Mesangial cell (primary cell): ENCODE results near the gene MXRA7. TPM values are rescaled to one million over a fixed set of nuclear protein-coding genes. Genes with fewer than 3 reads are reported as not detected.

Experiments used
- total RNA-seq: library from RNA; depleted of rRNA; stranded (reverse); fragments of >200 nt; gene quantifications from 2 replicates; pipeline ENCODE4 v1.2.3, GENCODE V29; 2015

The MXRA7 gene, protein sequence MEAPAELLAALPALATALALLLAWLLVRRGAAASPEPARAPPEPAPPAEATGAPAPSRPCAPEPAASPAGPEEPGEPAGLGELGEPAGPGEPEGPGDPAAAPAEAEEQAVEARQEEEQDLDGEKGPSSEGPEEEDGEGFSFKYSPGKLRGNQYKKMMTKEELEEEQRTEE
- 145 and 167 TPM in 2 replicates for total RNA-seq

DNA sequence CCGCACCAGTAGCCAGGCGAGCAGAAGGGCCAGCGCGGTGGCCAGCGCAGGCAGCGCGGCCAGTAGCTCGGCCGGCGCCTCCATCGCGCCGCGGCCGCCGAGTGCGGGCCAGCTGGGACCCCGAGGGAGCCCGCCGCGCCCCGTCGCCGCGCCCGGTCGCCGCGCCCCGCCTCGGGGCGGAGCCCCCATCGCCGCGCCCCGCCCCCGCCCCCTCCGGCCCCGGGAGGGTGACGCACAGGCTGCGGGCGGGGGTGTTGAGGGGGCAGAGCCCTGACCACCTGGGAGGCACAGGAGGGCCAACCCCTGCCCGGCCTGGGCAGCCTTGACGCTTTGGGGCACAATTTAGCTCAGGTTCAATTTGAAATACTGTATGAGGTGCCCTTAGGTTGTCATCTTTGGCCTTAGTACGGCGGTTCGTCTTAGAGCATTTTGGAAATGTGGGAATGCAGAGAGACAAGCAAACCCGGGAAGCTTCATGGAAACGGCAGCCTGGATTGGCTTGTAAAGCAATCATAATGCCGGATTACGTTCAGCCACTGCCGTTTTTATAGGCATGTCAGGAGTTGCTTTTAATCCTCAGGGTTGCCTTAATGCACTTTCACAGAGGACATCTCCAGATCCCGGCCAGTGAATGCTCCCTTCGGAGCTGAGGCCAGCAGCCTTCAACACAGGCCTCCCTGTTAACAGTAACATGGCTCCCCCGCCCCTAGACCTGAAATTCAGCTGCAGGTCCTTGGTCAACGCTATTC, at the start of gene MXRA7:
Gene MXRA7 (minus strand): TSS at position 103 of the 749 bp plus-strand sequence. CDS start 19 bp downstream, at position 84.

DNA sequence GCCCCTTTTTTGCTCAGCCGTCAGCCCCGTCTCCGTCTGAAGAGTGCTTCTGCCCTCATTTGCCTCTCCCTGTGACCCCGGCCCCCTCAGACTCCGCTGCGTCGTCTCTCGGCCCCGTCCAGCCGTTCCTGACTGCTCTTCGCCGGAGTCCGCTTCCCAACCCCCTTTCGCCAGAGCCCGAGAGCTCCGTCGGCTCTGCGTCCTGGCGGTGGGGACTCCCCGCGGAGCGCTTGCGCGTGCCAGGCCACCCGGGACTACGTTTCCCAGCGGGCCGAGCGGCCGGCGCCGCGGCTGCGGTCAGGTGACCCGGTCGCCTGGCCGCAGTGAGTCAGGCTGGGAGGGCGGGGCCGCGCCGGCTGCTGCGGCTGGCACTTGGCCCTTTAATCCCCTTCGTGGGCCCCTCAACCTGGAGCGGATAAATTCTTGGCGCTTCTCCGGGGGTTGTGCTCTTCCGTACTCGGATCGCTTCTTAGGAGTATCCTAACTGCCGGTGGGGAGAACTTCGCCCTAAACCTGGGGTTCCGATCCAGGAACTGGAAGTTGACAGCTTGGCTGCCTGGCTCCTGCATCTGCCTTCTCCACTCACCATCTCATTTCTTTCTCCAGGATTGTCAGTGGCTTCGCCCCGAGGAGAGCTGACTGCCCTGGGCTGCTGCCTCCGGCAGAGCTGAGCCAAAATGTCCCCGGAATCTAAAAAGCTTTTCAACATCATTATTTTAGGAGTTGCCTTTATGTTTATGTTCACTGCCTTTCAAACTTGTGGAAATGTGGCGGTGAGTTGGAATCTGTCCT, 27.1 kb upstream of the MXRA7 start, which contains the start of gene MFSD11:
Gene MFSD11 (plus strand): TSS at position 444 of the 792 bp plus-strand sequence. CDS start 234 bp downstream, at position 678.

DNA sequence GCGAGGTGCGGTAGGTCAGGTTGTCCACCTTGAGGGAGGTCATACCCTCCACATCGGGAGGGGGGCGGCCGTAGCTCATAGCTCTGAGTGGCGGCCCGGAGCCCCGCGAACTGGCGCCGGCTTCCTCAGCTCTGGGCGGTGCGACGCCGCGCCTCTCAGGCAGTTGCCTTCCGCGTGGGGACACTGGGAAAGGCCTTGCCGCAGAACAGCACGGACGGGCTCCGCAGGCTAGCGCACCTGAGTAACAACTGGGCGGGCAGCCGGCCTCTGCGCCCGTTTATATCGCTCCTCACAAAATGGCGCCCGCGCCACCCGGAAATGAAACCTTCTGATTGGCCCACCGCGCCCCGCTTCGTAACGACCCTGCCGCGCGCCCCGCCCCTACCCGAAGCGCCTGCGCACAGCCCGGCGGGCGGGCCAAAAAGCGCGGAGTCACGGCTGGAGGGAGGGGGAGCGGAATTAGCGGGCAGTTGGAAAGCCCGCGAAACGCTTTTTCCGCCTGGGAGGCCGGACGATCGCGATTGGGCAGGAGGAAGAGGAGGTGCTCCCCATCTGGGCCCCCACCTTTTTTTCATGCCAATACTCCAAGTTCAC, 26.4 kb upstream of the MXRA7 start, which contains the start of gene SRSF2:
Gene SRSF2 (minus strand): TSS at position 250 of the 594 bp plus-strand sequence. CDS start 171 bp downstream, at position 79.

DNA sequence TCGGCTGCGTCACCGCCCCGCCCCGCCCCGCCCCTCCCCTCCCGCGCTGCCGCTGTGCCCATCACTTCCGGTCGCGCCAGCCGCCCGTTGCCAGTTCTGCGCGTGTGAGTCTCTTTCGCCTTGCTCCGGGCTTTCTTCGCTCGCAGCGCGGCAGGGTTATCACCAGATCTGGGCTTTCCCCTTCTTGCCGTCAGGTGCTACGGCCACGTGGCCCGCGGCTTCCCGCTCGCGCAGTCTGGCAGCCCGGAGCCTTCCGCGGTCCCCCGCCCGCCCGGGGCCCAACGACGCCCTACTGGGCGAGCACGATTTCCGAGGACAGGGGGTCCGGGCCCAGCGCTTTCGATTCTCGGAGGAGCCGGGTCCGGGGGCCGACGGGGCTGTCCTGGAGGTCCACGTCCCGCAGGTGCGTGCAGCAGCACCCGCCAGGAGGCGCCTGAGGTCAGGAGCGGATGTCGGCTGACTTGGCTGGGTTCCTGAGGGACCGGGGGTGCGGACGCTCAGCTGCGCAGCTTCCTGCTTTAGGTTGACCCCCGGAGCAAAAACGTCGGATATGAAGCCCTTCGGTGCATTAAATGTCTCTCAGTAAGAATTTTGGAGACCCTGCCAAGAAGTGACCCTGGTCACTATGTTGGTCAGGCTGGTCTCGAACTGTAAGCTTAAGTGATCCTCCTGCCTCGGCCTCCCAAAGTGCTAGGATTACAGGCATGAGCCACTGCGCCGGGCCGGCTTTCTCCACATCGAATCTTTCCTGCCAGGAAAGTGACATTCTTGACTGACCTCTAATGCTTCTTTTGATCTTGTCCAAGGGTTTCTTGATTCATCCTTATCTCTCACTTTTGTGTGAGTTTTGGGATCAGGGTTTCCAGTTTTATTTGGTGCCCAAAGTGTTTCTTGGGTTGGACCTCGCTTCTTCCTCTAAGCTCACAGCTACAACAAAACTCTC, 16.3 kb upstream of the MXRA7 start, which contains the start of gene METTL23:
Gene METTL23 (plus strand): TSS at position 64 of the 943 bp plus-strand sequence. CDS start 2,872 bp downstream, outside the sequence.

DNA sequence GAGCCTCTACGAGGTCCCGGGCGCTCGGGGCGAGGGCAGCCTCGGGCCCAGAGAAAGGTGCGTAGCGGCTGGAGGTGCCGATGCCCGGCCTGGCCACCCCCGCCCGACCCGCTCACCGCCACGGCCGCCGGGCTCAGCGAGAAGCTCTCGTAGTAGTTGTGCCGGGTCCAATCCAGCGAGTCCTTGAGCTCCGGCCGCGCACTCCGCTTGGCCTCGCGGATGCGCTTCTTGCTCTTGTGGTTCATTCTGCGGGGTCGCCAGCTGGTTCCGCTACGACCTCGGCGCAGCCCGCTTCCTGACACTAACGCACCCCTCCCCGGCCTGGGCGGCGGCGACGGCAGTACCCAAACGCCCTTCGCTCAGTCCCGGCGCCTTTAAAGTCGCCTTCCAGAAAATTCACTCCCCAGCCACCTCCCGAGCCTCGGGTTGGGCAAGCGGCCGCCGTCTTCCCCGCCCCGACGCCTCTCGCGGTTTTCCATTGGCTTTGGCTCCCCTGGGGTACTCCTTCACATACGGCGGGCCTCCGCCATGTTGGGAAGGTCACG, 15.5 kb upstream of the MXRA7 start, which contains the start of gene JMJD6:
Gene JMJD6 (minus strand): TSS at position 376 of the 545 bp plus-strand sequence. CDS start 131 bp downstream, at position 245.

DNA sequence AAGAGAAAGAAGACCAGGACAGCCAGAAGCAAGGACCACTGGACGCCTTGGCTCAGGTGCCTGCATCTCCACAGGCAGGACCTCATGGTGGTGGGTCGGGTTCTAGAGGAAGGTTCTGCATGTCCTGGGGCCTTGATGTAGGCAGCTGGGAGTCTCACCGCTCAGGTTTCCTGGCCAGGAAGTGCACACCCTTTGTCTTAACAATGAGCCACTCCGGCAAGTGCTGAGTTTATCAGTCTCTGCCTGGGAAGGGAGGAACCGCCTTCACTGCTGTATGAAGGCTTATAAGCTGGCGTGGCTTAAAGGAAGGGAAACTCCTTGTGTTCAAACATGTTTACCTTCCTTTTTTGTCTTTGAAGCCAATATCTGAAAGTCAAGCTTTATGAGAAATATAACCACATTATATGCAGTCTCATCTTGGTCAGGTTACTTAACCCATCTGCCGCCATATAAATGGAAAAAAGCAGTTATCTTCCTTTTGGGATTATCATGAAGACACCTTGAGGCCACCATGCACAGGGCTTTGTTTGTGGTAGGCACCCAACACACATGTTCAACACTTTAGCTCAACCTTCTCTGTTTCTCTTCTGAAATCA, 67.1 kb downstream of the MXRA7 start, which contains the start of gene ST6GALNAC1:
Gene ST6GALNAC1 (minus strand): TSS at position 205 of the 596 bp plus-strand sequence. CDS start 119 bp downstream, at position 86.

Other genes starting within 250 kb of the MXRA7 start
- 0.25 TPM in 1 of 2 replicates, not detected in the other for gene AANAT, start 243.4 kb downstream of the MXRA7 start, total RNA-seq
- gene RHBDF2, start 209.5 kb downstream of the MXRA7 start, total RNA-seq: 59.3 and 64.5 TPM in 2 replicates
- gene CYGB, start 173.3 kb downstream of the MXRA7 start, total RNA-seq: 2.8 and 5.3 TPM in 2 replicates
- gene PRCD, start 170.9 kb downstream of the MXRA7 start, total RNA-seq: 0.33 and 0.38 TPM in 2 replicates
- 0.33 and 6.6 TPM in 2 replicates for gene ST6GALNAC2, start 125.1 kb downstream of the MXRA7 start, total RNA-seq
- 0.25 TPM in 1 of 2 replicates, not detected in the other for gene ST6GALNAC1, start 67.2 kb downstream of the MXRA7 start, total RNA-seq
- gene JMJD6, start 15.6 kb upstream of the MXRA7 start, total RNA-seq: 11.7 and 19.6 TPM in 2 replicates
- gene METTL23, start 15.9 kb upstream of the MXRA7 start, total RNA-seq: 33.7 and 38.9 TPM in 2 replicates
- 227 and 355 TPM in 2 replicates for gene SRSF2, start 26.4 kb upstream of the MXRA7 start, total RNA-seq
- gene MFSD11, start 27.2 kb upstream of the MXRA7 start, total RNA-seq: 13.2 and 15.5 TPM in 2 replicates
- 0.33 and 1.5 TPM in 2 replicates for gene MGAT5B, start 157.4 kb upstream of the MXRA7 start, total RNA-seq